Panc1 (cell line): ENCODE results near the gene ASTN2.

Experiments used
- REST ChIP-seq, 2 experiments: IDR thresholded peaks; 2 replicates each; pipeline ENCODE4 v1.6.1; 2011 to 2012; ENCODE audit warnings: low read depth in 2 of 2, control low read depth in 1 of 2, low read length in 1 of 2, mild to moderate bottlenecking in 1 of 2, moderate library complexity in 1 of 2; ENCODE audit not compliant: insufficient read depth in 1 of 2
- SIN3A ChIP-seq: IDR thresholded peaks from 2 replicates; pipeline ENCODE4 v1.6.1; 2012; ENCODE audit warnings: low read depth, mild to moderate bottlenecking, low read length, moderate library complexity, borderline replicate concordance; ENCODE audit not compliant: insufficient read depth
- TCF7L2 ChIP-seq: IDR thresholded peaks from 2 replicates; pipeline ENCODE4 v1.6.1; 2011; ENCODE audit warnings: mild to moderate bottlenecking, low read depth, low read length, inconsistent platforms
- TF ChIP-seq, protein P1 (sequence below): fragments of 450-650 bp; IDR thresholded peaks from 2 replicates; pipeline ENCODE4 v1.5.1; 2017; ENCODE audit warnings: mild to moderate bottlenecking

DNA sequence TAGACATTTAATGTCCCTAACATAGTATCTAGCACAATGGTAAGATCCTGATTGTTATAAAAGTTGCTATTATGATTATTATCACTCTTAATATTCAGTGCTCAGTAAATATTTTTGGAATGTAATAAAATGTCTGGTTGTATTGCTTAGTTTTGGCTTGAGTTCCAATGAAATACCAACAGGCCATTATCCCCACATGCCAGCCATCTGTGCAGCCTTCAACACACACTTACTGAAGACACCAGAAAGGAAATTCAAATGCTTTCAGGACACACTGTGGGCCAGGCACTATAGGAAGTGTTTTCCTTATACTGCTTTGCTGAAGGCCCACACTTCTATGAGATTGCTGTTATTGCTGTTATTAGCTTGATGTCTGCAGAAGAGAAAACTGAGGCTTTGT is 570.2 kb downstream of the ASTN2 start:
- TF ChIP-seq, protein P1, sequence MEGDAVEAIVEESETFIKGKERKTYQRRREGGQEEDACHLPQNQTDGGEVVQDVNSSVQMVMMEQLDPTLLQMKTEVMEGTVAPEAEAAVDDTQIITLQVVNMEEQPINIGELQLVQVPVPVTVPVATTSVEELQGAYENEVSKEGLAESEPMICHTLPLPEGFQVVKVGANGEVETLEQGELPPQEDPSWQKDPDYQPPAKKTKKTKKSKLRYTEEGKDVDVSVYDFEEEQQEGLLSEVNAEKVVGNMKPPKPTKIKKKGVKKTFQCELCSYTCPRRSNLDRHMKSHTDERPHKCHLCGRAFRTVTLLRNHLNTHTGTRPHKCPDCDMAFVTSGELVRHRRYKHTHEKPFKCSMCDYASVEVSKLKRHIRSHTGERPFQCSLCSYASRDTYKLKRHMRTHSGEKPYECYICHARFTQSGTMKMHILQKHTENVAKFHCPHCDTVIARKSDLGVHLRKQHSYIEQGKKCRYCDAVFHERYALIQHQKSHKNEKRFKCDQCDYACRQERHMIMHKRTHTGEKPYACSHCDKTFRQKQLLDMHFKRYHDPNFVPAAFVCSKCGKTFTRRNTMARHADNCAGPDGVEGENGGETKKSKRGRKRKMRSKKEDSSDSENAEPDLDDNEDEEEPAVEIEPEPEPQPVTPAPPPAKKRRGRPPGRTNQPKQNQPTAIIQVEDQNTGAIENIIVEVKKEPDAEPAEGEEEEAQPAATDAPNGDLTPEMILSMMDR, result no peak
- no peak for TF ChIP-seq REST (IDR thresholded peaks at IDR 0.05; ENCODE audit: insufficient read depth in 1 of 2, low read depth in 2 of 2, low read length in 1 of 2)
- TF ChIP-seq SIN3A, result no peak
- no peak for TF ChIP-seq TCF7L2
